Mucosa of rectum (tissue), 2 donors: ENCODE data around the gene PLA1A.

Source experiments
- H3K27ac ChIP-seq, 2 donors: one replicate each; pipeline ENCODE4 v1.7.0; 2013; ENCODE audit warnings: inconsistent platforms in 2 of 2, low read depth in 2 of 2, low read length in 2 of 2
- H3K27me3 ChIP-seq, 2 donors: one replicate each; pipeline ENCODE4 v1.7.0; 2013; ENCODE audit warnings: low read length in 2 of 2; ENCODE audit not compliant: control insufficient read depth in 2 of 2, insufficient read depth in 2 of 2
- H3K36me3 ChIP-seq, 2 donors: one replicate each; pipeline ENCODE4 v1.7.0; 2013; ENCODE audit warnings: low read length in 2 of 2; ENCODE audit not compliant: control insufficient read depth in 2 of 2, insufficient read depth in 2 of 2
- H3K4me1 ChIP-seq, 2 donors: one replicate each; pipeline ENCODE4 v1.7.0; 2013; ENCODE audit warnings: low read length in 2 of 2, mild to moderate bottlenecking in 1 of 2; ENCODE audit not compliant: control insufficient read depth in 2 of 2, insufficient read depth in 2 of 2
- H3K4me3 ChIP-seq, 2 donors: one replicate each; pipeline ENCODE4 v1.7.0; 2013; ENCODE audit warnings: low read length in 2 of 2
- H3K9ac ChIP-seq, 2 donors: one replicate each; pipeline ENCODE4 v1.7.0; 2013; ENCODE audit warnings: low read length in 2 of 2, low read depth in 1 of 2, mild to moderate bottlenecking in 1 of 2
- H3K9me3 ChIP-seq, 2 donors: one replicate each; pipeline ENCODE4 v1.7.0; 2013; ENCODE audit warnings: low read length in 2 of 2; ENCODE audit not compliant: control insufficient read depth in 2 of 2
- donor health status: healthy.
- donor health status: Normal muscosa, but diverticular disease.

The PLA1A gene

DNA sequence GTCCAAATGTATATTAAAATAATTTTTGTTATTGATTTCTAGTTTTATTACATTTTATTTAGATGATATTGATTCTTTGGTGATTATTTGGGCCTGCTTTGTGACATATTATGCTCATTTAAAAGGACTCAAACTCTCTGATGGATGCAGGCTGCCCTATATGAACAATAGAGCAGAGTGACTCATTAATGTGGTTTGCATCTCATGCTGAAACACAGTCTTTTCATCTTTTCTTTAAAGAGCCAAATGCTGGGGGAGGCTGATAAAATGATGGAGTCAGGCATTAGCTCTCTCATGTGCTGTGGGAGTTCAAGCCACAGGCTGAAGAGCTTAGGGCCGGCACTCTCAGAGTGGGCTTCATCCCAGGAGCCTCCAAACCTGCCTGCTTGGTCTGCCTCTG is 7.2 kb downstream of the PLA1A start:
- Histone ChIP-seq H3K4me1 (no peaks in the 10 kb centered on the region), H3K27ac (no peak overlapping the region), H3K27me3 (no peaks in the 10 kb centered on the region), H3K36me3 (no peaks in the 10 kb centered on the region), H3K9me3 (no peaks in the 10 kb centered on the region), H3K4me3 (no peak overlapping the region), H3K9ac (no peak overlapping the region)

- no peak overlapping the region for H3K4me3 ChIP-seq
- H3K4me1 ChIP-seq: no peaks in the 10 kb centered on the region
- H3K27me3 ChIP-seq: no peaks in the 10 kb centered on the region
- H3K27ac ChIP-seq: no peak overlapping the region
- H3K9me3 ChIP-seq: no peaks in the 10 kb centered on the region
- no peak overlapping the region for H3K9ac ChIP-seq
- no peaks in the 10 kb centered on the region for H3K36me3 ChIP-seq
Measured at GRCh38 chr3:119608405-119609000, 10.8 kb downstream of the PLA1A start.

DNA sequence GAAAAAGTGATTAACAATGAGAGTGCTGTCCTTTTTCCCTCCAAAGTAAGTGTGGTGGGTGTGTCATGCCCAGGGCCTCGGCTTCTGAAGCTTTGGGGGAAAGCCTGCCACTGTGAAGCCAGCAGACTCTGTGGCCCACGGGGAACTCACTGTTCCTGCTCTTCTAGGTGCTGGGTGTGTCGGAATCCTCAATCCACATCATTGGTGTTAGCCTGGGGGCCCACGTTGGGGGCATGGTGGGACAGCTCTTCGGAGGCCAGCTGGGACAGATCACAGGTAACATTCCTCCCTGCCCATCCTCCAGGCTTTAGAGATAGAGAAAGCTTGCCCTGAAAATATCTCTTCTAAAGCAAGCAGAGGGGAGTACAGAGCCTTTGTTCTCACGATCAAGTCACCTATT is 11.6 kb downstream of the PLA1A start:
- Histone ChIP-seq H3K27ac (no peak overlapping the region), H3K9me3 (no peaks in the 10 kb centered on the region), H3K9ac (no peak overlapping the region), H3K4me3 (no peak overlapping the region), H3K36me3 (no peaks in the 10 kb centered on the region), H3K4me1 (no peaks in the 10 kb centered on the region), H3K27me3 (no peaks in the 10 kb centered on the region)

GRCh38 chr3:119611664-119612063 is 14.0 kb downstream of the PLA1A start:
- no peak overlapping the region for H3K27ac ChIP-seq
- H3K4me3 ChIP-seq: no peak overlapping the region
- H3K9me3 ChIP-seq: no peaks in the 10 kb centered on the region
- no peaks in the 10 kb centered on the region for H3K27me3 ChIP-seq
- no peaks in the 10 kb centered on the region for H3K36me3 ChIP-seq
- no peak overlapping the region for H3K9ac ChIP-seq
- no peaks in the 10 kb centered on the region for H3K4me1 ChIP-seq

DNA sequence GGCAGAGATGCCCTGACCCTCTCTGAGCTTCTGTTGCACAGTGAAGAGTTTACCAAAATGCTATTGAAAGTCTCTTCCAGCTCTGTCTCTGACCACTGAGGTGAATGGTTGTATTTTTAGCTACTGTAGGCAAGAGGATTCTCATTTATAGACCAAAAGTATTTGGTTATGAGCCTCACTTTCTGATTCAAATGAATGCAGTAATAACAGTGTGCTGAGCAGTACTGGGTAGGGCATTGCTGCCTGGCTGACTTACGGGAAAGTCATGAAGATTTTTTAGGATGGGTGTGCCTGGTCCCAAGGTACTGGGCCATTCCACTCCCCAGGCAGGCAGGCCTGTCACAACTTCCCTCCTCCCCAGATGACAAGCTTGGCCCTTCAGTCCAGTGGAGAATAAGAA is 15.5 kb downstream of the PLA1A start:
- no peaks in the 10 kb centered on the region for H3K27me3 ChIP-seq
- H3K4me3 ChIP-seq: no peak overlapping the region
- H3K36me3 ChIP-seq: no peaks in the 10 kb centered on the region
- no peaks in the 10 kb centered on the region for H3K9me3 ChIP-seq
- no peaks in the 10 kb centered on the region for H3K4me1 ChIP-seq
- H3K9ac ChIP-seq: no peak overlapping the region
- H3K27ac ChIP-seq: no peak overlapping the region

DNA sequence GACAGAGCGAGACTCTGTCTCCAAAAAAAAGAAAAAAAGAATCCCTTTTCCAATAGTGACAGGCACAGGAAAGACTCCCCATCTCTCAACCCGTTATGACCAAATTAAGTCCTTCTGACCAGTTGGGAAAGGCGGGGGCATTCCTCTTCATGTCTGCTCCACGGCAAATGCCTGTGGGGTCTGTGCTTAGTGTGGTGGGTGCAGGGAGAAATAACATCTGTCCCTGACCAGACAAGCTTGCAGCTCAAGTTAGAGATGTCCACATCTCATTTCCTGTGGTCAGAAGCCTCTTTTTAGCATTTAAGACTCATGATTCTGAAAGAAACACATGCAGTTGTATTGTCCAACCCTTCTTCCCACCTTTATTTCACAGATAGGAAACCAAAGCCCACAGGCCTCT is 16.2 kb downstream of the PLA1A start:
- Histone ChIP-seq H3K27me3 (no peaks in the 10 kb centered on the region), H3K9me3 (no peaks in the 10 kb centered on the region), H3K4me1 (no peaks in the 10 kb centered on the region), H3K9ac (no peak overlapping the region), H3K36me3 (no peaks in the 10 kb centered on the region), H3K27ac (no peak overlapping the region), H3K4me3 (no peak overlapping the region)

DNA sequence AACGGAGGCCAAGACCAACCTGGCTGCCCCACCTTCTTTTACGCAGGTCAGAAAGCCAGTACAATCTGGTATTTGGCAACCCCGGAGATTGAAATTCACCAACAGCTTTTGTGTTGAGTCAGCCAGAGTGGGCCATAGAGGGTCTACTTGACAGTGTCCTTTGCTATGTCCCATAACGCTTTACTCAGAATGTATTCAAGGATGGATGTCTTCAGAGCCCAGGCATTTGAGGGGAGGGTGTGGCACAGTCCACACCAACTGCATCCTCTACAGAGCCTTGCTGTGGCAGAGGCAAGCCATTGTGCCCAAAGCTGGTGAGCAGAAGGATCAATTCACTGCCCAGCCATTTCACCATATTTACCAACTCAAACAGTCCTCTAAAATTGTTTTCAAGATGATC is 18.4 kb downstream of the PLA1A start:
- Histone ChIP-seq H3K9ac (no peak overlapping the region), H3K4me3 (no peak overlapping the region), H3K27me3 (no peaks in the 10 kb centered on the region), H3K4me1 (no peaks in the 10 kb centered on the region), H3K27ac (no peak overlapping the region), H3K9me3 (no peaks in the 10 kb centered on the region), H3K36me3 (no peaks in the 10 kb centered on the region)

- no peaks in the 10 kb centered on the region for H3K4me1 ChIP-seq
- no peaks in the 10 kb centered on the region for H3K27me3 ChIP-seq
- H3K36me3 ChIP-seq: no peaks in the 10 kb centered on the region
- no peak overlapping the region for H3K9ac ChIP-seq
- no peak overlapping the region for H3K27ac ChIP-seq
- H3K4me3 ChIP-seq: no peak overlapping the region
- no peaks in the 10 kb centered on the region for H3K9me3 ChIP-seq
Measured at GRCh38 chr3:119619094-119619493, 21.4 kb downstream of the PLA1A start.

DNA sequence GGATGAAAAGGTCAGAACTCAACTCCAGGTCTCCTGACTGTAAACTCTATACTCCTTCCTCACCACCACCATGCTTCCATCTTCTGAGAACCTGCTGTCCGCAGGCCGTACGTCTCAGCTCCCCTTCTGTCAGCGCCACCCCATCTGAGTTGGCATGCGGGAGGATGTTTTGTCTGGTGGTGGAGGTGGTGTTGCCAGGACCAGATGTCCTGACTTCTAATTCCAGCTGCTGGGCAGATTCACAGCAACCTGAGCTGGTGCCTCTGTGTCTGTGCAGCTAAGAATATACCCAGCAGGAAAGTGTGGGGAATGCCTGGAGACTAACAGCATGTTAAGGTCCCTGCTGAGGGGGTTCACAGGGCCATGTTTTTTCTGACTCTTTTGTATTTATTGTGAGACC is 23.2 kb downstream of the PLA1A start:
- Histone ChIP-seq H3K36me3 (no peaks in the 10 kb centered on the region), H3K9me3 (no peaks in the 10 kb centered on the region), H3K27ac (no peak overlapping the region), H3K27me3 (no peaks in the 10 kb centered on the region), H3K4me3 (no peak overlapping the region), H3K4me1 (no peaks in the 10 kb centered on the region), H3K9ac (no peak overlapping the region)

DNA sequence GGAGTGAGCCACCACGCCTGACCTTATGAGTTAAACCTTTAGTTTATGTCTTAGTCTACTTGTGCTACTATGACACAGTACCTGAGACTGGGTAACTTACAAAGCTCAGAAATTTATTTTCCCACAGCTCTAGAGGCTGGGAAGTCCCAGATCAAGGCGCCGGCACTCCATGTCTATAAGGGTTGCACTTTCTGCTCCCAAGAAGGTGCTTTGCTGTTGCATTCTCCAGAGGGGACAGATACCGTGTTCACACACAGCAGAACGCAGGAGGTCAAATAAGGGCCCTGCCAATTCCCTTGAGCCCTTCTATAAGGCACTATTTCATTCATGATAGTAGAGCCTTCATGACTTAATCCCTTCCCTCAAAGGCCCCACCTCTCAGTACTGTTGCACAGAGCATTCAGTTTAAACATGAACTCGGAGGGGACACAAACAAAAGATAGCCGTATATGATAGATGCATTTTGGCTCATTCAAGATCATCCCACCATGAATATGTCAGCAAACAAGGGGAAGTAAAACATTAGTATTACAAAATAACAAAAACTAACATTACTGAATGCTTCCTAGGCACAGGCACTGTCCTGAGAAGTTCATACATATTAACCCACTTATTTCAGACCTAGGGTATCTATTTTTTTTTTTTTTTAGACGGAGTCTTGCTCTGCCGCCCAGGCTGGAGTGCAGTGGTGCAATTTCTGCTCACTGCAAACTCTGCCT is 26.5 kb downstream of the PLA1A start:
- no peaks in the 10 kb centered on the region for H3K9me3 ChIP-seq
- no peak overlapping the region for H3K27ac ChIP-seq
- H3K36me3 ChIP-seq: no peaks in the 10 kb centered on the region
- H3K9ac ChIP-seq: no peak overlapping the region
- no peak overlapping the region for H3K4me3 ChIP-seq
- no peaks in the 10 kb centered on the region for H3K4me1 ChIP-seq
- no peaks in the 10 kb centered on the region for H3K27me3 ChIP-seq
